GM12874 (cell line): ENCODE data around the gene POLG2.

ENCODE experiments used
- CTCF ChIP-seq: IDR thresholded peaks from 2 replicates; pipeline ENCODE4 v1.5.1; 2011; ENCODE audit warnings: low read depth, mild to moderate bottlenecking, control low read depth, low read length, moderate library complexity; ENCODE audit not compliant: insufficient read depth

POLG2 gene

GRCh38 chr17:64505340-64506200 lies 8.7 kb upstream of the POLG2 start:
- TF ChIP-seq CTCF, result no peak

- no peak for TF ChIP-seq CTCF
These were observed 8.0 kb upstream of the POLG2 start for GRCh38 chr17:64504769-64505339.

- no peak for TF ChIP-seq CTCF
These were observed 7.2 kb upstream of the POLG2 start for GRCh38 chr17:64503821-64504768.

GRCh38 chr17:64503341-64503740 lies 6.5 kb upstream of the POLG2 start:
- TF ChIP-seq CTCF, result no peak

GRCh38 chr17:64502809-64503208 lies 6.0 kb upstream of the POLG2 start:
- TF ChIP-seq CTCF, result no peak

- no peak for TF ChIP-seq CTCF
These were observed 5.2 kb upstream of the POLG2 start for GRCh38 chr17:64502021-64502420.
